ENCODE results near the gene SNX8.
"Not testable (repeated sequence)": the region's sequence is repeated elsewhere in the genome, so short reads cannot be mapped to it uniquely, and the experiment has no call there.

Gene SNX8, protein sequence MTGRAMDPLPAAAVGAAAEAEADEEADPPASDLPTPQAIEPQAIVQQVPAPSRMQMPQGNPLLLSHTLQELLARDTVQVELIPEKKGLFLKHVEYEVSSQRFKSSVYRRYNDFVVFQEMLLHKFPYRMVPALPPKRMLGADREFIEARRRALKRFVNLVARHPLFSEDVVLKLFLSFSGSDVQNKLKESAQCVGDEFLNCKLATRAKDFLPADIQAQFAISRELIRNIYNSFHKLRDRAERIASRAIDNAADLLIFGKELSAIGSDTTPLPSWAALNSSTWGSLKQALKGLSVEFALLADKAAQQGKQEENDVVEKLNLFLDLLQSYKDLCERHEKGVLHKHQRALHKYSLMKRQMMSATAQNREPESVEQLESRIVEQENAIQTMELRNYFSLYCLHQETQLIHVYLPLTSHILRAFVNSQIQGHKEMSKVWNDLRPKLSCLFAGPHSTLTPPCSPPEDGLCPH

DNA sequence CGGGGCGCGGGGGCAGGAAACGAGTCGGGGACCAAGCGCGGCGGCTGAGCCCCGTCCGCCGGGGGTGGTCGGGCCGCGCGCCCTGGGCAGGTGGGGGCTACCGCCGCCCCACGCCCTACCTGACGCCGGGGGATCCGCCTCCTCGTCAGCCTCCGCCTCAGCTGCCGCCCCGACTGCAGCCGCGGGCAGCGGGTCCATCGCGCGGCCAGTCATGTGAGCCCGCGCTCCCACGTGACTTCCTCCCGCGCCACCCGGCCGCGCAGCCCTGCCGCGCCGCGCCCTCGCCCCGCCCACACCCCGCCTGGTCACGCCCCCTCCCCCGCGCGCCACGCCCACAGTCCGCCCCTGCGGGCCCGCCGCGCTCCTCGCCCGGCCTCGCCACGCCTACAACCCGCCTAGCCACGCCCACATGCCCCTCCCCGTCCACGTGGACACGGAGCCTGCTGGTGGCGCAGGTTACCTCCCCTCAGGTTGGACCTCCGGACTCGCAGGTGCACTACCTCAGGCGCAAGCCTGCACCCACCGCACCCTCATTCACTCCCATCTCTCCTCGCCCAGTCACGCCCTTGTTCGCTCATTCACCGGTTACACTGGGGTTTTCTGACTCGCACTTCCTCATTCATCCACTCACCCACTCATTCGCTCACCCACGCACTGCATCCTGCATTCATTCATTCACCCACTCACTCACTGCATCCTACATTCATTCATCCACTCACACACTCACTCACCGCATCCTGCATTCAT is at the start of gene SNX8:
TSS of gene SNX8 (minus strand) at position 233 of the 747 bp plus-strand sequence. CDS start at position 213, 20 bp downstream.
- no peak for FAIRE-seq

- FAIRE-seq, result no peak
These were observed 48.3 kb upstream of the SNX8 start for GRCh38 chr7:2362385-2363088.

DNA sequence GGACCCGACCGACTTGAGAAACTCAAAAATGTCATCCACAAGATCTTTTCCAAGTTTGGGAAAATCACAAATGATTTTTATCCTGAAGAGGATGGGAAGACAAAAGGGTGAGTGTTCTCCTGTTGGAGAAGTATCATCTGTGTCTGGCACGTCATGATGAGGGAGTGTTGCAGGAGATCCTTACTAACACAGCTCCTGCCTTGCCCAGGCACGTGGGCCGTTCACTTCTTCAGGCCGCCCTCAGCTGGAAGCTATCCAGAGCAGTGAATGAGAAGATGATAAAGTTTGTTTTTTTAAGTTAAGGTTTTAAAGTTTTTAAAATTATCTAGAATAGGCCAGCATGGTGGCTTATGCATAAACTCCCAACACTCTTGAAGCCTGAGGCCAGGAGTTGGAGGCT is 46.6 kb upstream of the SNX8 start:
- FAIRE-seq, result no peak

DNA sequence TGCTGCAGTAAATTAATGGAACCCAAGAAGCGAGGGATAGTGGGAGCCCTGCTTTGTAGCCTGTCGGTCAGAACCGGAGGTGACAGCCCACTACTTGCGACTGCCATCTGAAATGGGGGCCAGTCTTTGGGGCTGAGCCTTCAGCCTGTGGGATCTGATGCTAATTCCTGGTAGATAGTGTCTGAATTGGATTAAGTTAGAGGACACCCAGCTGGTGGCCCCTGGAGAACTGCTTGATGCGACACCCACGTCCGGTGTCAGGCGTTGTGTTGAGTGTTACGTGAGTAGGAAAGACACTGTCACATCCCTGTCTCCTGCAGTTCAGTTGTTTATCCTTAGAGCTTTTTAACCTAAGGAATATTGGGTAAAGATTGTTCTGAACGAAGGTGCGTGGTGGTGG is 45.4 kb upstream of the SNX8 start:
- FAIRE-seq, result no peak

GRCh38 chr7:2358968-2359527 is 44.8 kb upstream of the SNX8 start:
- no peak for FAIRE-seq

GRCh38 chr7:2357571-2357970 is 43.3 kb upstream of the SNX8 start:
- no peak for FAIRE-seq

DNA sequence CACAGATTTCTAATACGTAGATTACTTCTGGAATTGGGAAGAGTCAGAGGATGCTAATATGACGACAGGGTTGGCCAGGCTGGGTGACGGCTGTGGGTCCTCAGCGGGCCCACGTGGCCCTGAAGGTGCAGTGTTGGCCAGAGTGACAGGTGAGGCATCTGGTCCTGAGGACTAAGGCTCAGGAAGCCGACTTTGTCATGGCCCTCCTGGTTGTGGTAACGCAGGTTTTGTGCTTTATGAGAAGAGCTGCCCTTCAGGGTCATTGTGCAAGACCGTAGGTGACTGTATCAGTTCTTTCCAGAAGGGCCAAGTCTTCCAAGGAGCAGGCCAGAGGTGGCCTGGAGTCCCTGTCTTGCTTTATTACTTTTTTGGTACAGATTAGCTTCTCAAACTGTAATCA is 42.9 kb upstream of the SNX8 start:
- FAIRE-seq, result no peak

GRCh38 chr7:2355705-2356008 is 41.4 kb upstream of the SNX8 start:
- FAIRE-seq, result no peak

- no peak for FAIRE-seq
These were observed 40.9 kb upstream of the SNX8 start for GRCh38 chr7:2354939-2355704.

DNA sequence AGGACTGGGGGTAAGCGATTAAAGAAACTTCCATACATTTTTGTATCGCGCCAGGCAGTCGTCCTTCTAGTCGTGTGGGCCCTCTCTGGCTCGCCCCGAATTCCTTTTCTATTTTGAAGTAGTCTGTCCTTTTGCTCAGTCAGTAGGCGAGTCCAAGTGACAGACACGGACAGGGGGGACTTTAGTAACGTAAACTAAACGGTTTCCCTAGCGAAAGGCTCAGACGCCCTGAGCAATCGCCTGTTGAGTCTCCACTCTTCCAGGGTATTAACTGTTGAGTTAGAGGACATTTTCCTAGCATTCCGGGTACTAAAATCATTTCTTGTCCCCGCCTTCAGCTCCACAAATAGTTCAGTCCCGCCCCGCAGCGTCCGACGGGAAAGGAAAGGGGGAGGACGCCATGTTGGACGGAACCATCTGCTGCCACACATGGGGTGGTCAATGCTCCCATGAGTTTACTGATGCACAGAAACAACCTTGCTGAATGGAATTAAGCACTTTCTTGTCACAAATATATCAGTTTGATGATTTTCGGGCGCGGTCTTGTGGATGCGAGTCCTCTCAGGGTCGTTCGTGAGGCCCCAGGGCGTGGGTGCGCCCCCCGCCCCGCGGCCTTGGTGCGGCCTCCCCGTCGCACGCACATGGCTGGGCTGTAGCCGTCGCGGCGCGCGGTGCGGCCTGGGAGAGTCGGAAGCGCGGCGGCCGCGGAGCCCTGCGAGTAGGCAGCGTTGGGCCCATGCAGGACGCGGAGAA is 40.1 kb upstream of the SNX8 start, which contains the start of gene EIF3B:
TSS of gene EIF3B (plus strand) at position 642 of the 753 bp plus-strand sequence. CDS start at position 737, 95 bp downstream.
- no peak for FAIRE-seq

DNA sequence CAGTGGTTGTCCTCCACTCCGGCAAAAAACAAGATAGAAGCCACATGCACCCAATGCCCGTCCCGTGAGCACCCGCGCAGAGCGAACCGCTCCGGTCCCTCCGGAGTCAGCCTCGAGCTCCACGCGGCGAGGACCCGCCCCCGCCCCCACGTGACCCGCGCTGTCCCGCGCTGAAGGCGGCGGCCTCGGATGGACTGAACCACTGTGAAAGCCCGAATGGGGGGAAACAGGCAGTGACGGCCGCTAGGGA is 39.6 kb upstream of the SNX8 start:
- FAIRE-seq, result no peak

DNA sequence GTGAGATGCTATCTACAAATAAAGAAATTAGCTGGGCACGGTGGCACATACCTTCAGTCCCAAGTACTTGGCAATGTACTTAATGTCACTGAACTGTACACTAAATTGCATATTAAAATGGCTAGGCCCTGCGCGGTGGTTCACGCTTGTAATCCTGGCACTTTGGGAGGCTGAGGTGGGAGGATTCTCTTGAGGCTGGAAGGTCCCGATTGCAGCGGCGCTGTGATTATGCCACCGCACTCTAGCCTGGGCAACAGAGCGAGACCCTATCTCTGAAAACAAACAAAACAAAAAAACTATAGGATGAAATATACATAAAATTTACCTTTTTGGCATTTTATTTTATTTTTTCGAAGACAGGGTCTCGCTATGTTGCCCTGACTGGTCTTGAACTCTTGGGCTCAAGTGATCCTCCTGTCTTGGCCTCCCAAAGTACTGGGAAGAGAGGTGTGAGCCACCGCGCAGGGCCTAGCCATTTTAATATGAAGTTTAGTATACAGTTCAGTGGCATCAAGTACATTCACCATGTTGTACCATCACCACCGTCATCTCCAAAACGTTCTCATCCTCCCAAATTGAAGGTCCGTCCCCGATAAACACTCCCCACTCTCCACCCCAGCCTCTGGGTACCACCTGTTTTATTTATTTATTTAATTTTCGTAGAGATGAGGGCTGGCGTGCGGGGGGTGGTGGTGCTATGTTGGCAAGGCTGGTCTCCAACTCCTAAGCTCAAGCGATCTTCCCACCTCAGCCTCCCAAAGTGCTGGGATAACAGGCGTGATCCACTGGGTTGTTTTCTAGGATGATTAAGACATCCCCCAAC is 39.1 kb upstream of the SNX8 start:
- no peak for FAIRE-seq

DNA sequence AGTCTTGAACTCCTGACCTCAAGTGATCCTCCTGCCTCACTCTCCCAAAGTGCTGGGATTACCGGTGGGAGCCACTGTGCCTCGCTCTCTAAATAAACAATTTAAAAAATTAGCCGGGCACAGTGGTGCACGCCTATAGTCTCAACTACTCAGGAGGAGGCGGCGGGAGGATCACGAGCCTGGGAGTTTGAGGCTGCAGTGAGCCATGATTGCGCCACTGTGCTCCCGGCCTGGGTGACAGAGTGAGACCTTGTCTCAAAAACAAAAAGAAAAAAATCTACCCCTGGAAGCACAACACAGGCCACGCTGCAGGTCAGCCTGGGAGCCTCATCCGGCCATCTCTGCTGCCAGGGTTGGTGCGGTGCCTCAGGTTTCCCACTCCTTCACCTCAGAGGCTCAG is 36.6 kb upstream of the SNX8 start:
- no peak for FAIRE-seq

- FAIRE-seq, result no peak
These were observed 35.8 kb upstream of the SNX8 start for GRCh38 chr7:2350055-2350454.

DNA sequence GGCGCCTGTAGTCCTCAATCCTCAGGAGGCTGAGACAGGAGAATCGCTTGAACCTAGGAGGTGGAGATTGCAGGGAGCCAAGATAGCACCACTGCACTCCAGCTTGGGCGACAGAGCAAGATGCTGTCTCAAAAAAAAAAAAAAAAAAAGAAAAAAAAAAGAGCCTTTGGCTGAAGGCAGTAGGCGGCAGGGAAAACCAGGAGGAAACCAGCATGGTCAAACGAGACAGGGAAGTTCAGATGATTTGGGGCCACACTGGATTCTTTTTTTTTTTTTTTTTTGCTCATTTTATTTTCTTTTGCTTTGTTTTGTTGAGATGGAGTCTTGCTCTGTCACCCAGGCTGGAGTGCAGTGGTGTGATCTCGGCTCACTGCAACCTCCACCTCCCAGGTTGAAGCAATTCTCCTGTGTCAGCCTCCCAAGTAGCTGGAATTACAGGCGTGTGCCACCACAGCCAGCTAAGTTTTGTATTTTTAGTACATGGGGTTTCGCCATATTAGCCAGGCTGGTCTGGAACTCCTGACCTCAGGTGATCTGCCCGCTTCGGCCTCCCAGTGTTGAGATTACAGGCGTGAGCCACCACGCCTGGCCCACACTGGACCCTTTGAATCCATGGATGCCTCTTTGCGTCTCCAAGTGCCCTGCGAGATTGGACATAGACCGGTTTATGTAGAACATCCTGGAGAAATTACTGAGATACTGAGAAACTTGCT is 33.3 kb upstream of the SNX8 start:
- FAIRE-seq, result not testable (repeated sequence)

- FAIRE-seq, result no peak
These were observed 22.5 kb upstream of the SNX8 start for GRCh38 chr7:2336626-2337299.

- FAIRE-seq, result not testable (repeated sequence)
These were observed 18.5 kb upstream of the SNX8 start for GRCh38 chr7:2332606-2333231.

DNA sequence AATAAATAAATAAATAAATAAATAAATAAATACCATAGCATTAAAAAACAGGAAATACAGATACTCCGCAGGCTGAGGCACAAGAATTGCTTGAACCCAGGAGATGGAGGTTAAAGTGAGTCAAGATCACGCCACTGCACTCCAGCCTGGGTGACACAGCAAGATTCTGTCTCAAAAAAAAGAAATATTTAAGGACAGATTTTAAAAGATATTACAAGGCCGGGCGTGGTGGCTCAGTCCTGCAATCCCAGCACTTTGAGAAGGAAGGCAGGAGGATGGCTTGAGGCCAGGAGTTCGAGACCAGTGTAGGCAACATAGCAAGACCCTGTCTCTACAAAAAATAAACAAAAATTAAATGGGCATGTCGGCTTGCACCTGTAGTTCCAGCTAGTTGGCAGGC is 17.5 kb upstream of the SNX8 start:
- FAIRE-seq, result no peak

- no peak for FAIRE-seq
These were observed 16.3 kb upstream of the SNX8 start for GRCh38 chr7:2330493-2330892.

Data from colon (tissue), 2 donors.